SU-DHL-6 (cell line): ENCODE measurements around the gene BATF2.
"Not testable (repeated sequence)": the region's sequence is repeated elsewhere in the genome, so short reads cannot be mapped to it uniquely, and the experiment has no call there.

Source experiments
- CTCF ChIP-seq: fragments of 200-600 bp; sonication (generic); IDR thresholded peaks from one replicate; pipeline ENCODE4 v1.5.1; 2017; ENCODE audit warnings: antibody characterized with exemption, mild to moderate bottlenecking, low read length, moderate library complexity; ENCODE audit not compliant: insufficient read depth, poor library complexity, severe bottlenecking
- EZH2phosphoT487 ChIP-seq: fragments of 200-600 bp; sonication (generic), shearing (Covaris generic); conservative IDR thresholded peaks from 2 replicates; pipeline ENCODE4 v1.6.1; 2018; ENCODE audit warnings: mild to moderate bottlenecking, antibody characterized with exemption, low read length, moderate library complexity, mixed read lengths

- TF ChIP-seq CTCF, EZH2phosphoT487: not testable (repeated sequence)
Observed at GRCh38 chr11:65003968-65004367, 7.2 kb upstream of the BATF2 start.
